Vagina (tissue), 2 donors: ENCODE data around the gene B3GNT4.

Experiments used
- POLR2A ChIP-seq, 2 donors: fragments of 450-650 bp; IDR thresholded peaks; one replicate each; pipeline ENCODE4 v1.6.1; 2017; ENCODE audit warnings: antibody characterized with exemption in 2 of 2, mild to moderate bottlenecking in 2 of 2, moderate library complexity in 2 of 2
- TF ChIP-seq, protein P1 (sequence below), 3 experiments: fragments of 450-650 bp in 2 of 3; fragments of 200-600 bp in 1 of 3; sonication (generic) in 1 of 3; IDR thresholded peaks; one replicate each; pipeline ENCODE4 v1.5.1; 2017 to 2019; ENCODE audit warnings: antibody characterized with exemption in 3 of 3, mild to moderate bottlenecking in 2 of 3, moderate library complexity in 2 of 3

GRCh38 chr12:122226366-122227125 is 23.0 kb downstream of the B3GNT4 start:
- TF ChIP-seq POLR2A (IDR thresholded peaks at IDR 0.05), result no peak
- TF ChIP-seq, protein P1, sequence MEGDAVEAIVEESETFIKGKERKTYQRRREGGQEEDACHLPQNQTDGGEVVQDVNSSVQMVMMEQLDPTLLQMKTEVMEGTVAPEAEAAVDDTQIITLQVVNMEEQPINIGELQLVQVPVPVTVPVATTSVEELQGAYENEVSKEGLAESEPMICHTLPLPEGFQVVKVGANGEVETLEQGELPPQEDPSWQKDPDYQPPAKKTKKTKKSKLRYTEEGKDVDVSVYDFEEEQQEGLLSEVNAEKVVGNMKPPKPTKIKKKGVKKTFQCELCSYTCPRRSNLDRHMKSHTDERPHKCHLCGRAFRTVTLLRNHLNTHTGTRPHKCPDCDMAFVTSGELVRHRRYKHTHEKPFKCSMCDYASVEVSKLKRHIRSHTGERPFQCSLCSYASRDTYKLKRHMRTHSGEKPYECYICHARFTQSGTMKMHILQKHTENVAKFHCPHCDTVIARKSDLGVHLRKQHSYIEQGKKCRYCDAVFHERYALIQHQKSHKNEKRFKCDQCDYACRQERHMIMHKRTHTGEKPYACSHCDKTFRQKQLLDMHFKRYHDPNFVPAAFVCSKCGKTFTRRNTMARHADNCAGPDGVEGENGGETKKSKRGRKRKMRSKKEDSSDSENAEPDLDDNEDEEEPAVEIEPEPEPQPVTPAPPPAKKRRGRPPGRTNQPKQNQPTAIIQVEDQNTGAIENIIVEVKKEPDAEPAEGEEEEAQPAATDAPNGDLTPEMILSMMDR (IDR thresholded peaks at IDR 0.05), result no peak
